Pons (tissue), 1 donor: ENCODE data around the gene NANOS3.

Experiments
- DNase-seq: peaks from one replicate; pipeline ENCODE4 v3.0.0-alpha.2; 2016; ENCODE audit warnings: low spot score

The NANOS3 gene

GRCh38 chr19:13864667-13865570 is 12.0 kb upstream of the NANOS3 start:
- no peak for DNase-seq

GRCh38 chr19:13865571-13866462 is 11.1 kb upstream of the NANOS3 start:
- DNase-seq: no peak

GRCh38 chr19:13866463-13867046 is 10.4 kb upstream of the NANOS3 start:
- DNase-seq: no peak

- no peak for DNase-seq
These were observed 8.3 kb upstream of the NANOS3 start for GRCh38 chr19:13868663-13869062.

GRCh38 chr19:13869281-13869680 is 7.7 kb upstream of the NANOS3 start:
- DNase-seq: no peak

GRCh38 chr19:13870873-13871272 is 6.1 kb upstream of the NANOS3 start:
- no peak for DNase-seq

GRCh38 chr19:13872339-13872694 is 4.6 kb upstream of the NANOS3 start:
- DNase-seq: no peak

- no peak for DNase-seq
These were observed 4.1 kb upstream of the NANOS3 start for GRCh38 chr19:13872695-13873389.

GRCh38 chr19:13873834-13874515 is 3.0 kb upstream of the NANOS3 start:
- no peak for DNase-seq

- DNase-seq: no peak
These were observed 1.1 kb upstream of the NANOS3 start for GRCh38 chr19:13875824-13876223.

- no peak for DNase-seq
These were observed 369 bp downstream of the NANOS3 start for GRCh38 chr19:13877303-13877702.

- peak; percentile 90 for DNase-seq
These were observed 3.4 kb downstream of the NANOS3 start for GRCh38 chr19:13880059-13881043.

GRCh38 chr19:13881251-13881691 is 4.3 kb downstream of the NANOS3 start:
- no peak for DNase-seq

GRCh38 chr19:13881692-13882418 is 4.9 kb downstream of the NANOS3 start:
- peak; percentile 30 for DNase-seq

- DNase-seq: no peak
These were observed 5.5 kb downstream of the NANOS3 start for GRCh38 chr19:13882419-13882795.

- no peak for DNase-seq
These were observed 5.9 kb downstream of the NANOS3 start for GRCh38 chr19:13882836-13883235.

GRCh38 chr19:13883516-13884064 is 6.7 kb downstream of the NANOS3 start:
- DNase-seq: no peak

- DNase-seq: no peak
These were observed 8.0 kb downstream of the NANOS3 start for GRCh38 chr19:13884726-13885591.
